GM12878 (cell line): ENCODE data around the gene APBB3.
A peak's percentile ranks its signal among the peaks of the same experiment; 100 is the strongest.

Experiments
- ATF2 ChIP-seq: IDR thresholded peaks from 2 replicates; pipeline ENCODE4 v1.6.1; 2012; ENCODE audit warnings: low read length, inconsistent platforms
- CTCF ChIP-seq, 3 experiments: IDR thresholded peaks in 2 of 3; conservative IDR thresholded peaks in 1 of 3; 2 replicates each; pipeline ENCODE4 v1.5.1; 2011; ENCODE audit warnings: low read depth in 3 of 3, low read length in 3 of 3, mild to moderate bottlenecking in 3 of 3, control low read depth in 2 of 3, moderate library complexity in 2 of 3, inconsistent platforms in 1 of 3, mixed read lengths in 1 of 3; ENCODE audit not compliant: control insufficient read depth in 2 of 3, insufficient read depth in 1 of 3; ENCODE audit errors: extremely low read depth in 1 of 3
- HDAC6 ChIP-seq: fragments of 200-600 bp; sonication (generic); IDR thresholded peaks from one replicate; pipeline ENCODE4 v1.8.0; 2017; ENCODE audit warnings: antibody characterized with exemption; ENCODE audit not compliant: unreplicated experiment
- JUND ChIP-seq: IDR thresholded peaks from 2 replicates; pipeline ENCODE4 v1.6.1; 2012; ENCODE audit warnings: low read depth, mild to moderate bottlenecking, low read length, improper control_type of control experiment, moderate library complexity
- NR2C2 ChIP-seq: IDR thresholded peaks from 2 replicates; pipeline ENCODE4 v1.6.1; 2011; ENCODE audit warnings: borderline replicate concordance, low read depth; ENCODE audit not compliant: control insufficient read depth, insufficient read length
- RAD21 ChIP-seq: IDR thresholded peaks from 2 replicates; pipeline ENCODE4 v1.6.1; 2011; ENCODE audit warnings: mild to moderate bottlenecking, low read depth, low read length, moderate library complexity; ENCODE audit not compliant: insufficient read depth
- REST ChIP-seq: IDR thresholded peaks from 2 replicates; pipeline ENCODE4 v1.6.1; 2012; ENCODE audit warnings: mild to moderate bottlenecking, low read depth, low read length
- ZNF274 ChIP-seq: IDR thresholded peaks from one replicate; pipeline ENCODE4 v1.8.0; 2011; ENCODE audit not compliant: insufficient read length, insufficient read depth

GRCh38 chr5:140548300-140548688, 16.1 kb downstream of the APBB3 start:
- TF ChIP-seq RAD21 (no peak), ATF2 (peak; percentile 32; the same call in 1 of the 2 replicates), CTCF (IDR thresholded peaks at IDR 0.05 in 2 of 3, conservative IDR thresholded peaks at IDR 0.05 in 1 of 3; ENCODE audit: control insufficient read depth in 2 of 3, extremely low read depth in 1 of 3, insufficient read depth in 1 of 3, low read depth in 3 of 3, low read length in 3 of 3) (no peak), REST (no peak), ZNF274 (no peak), JUND (no peak), HDAC6 (no peak), NR2C2 (no peak)
